ENCODE data around the gene COQ8A.

GRCh38 chr1:226921504-226921903 lies 18.6 kb upstream of the COQ8A start:
- no peak for TF ChIP-seq CHD2 (IDR thresholded peaks at IDR 0.05; ENCODE audit: borderline replicate concordance, low read depth, low read length)
- no peak for TF ChIP-seq CHD1 (IDR thresholded peaks at IDR 0.05; ENCODE audit: low read depth, low read length)
- TF ChIP-seq ZNF687 (IDR thresholded peaks at IDR 0.05): no peak
- TF ChIP-seq CTCF (IDR thresholded peaks at IDR 0.05 in 2 of 3, conservative IDR thresholded peaks at IDR 0.05 in 1 of 3; ENCODE audit: control insufficient read depth in 2 of 3, extremely low read depth in 1 of 3, insufficient read depth in 1 of 3, low read depth in 3 of 3, low read length in 3 of 3): no peak
- no peak for TF ChIP-seq ZBTB33 (IDR thresholded peaks at IDR 0.05)

Data from GM12878 (cell line).